HG02870 (cell line): Measurements from ENCODE around the gene TUBGCP4.
A peak's percentile ranks its signal among the peaks of the same experiment; 100 is the strongest.

Source experiments
- ATAC-seq: cut with Tn5 transposase; IDR thresholded peaks from one replicate; pipeline ENCODE4 v1.9.1; 2021; ENCODE audit warnings: mild to moderate bottlenecking, moderate library complexity; ENCODE audit not compliant: unreplicated experiment

The TUBGCP4 gene

DNA sequence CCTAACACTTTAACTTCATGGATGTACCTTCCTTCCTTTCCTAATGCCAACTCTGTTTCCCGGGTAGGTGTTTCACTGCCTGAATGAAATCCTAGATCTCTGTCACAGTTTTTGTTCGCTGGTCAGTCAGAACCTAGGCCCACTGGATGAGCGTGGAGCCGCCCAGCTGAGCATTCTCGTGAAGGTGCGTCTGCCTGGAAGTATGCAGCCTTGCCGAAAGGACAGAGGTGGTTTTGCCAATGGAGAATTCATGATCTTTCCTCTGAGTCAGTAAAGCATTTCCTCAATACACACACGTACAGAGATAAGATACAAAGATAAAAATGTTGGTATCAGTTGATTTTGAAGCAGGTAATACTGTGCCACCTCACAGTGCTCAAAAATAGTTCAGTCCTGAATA is 32.7 kb downstream of the TUBGCP4 start:
- no peak for ATAC-seq

DNA sequence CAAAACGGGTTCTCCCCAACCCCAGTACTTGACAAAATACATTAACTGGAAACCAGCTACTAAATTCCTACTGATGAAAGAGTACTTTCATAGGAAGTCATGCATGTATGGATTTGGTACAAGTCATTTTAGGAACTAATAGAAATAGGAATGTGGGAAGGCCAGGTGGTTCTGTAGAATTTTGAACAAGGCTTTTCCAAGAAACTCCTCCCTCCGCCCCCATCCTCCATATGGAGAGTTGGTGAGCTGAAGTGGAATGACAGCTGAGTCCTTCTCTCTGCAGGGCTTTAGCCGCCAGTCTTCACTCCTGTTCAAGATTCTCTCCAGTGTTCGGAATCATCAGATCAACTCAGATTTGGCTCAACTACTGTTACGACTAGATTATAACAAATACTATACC is 33.2 kb downstream of the TUBGCP4 start:
- ATAC-seq: no peak

GRCh38 chr15:43406189-43406588 is 35.3 kb downstream of the TUBGCP4 start:
- ATAC-seq: no peak

DNA sequence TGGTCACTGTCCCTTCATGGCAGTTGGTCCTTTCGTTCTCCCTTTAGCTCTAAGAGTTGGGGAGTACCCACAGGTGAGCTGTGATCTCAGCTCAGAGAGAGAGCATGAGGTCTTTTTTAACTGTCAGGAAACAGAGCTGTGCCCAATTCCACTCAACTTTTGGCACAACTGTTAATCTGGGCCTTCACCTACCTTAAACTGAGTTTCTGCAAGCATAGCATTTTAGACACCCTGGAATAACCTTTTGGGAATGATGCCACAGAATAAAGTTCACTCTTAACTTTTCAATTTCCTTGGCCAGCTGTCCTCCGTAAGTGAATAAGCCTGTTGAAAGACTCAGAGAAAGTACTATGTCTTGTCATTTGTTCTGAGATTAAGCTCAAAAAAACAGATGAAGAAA is 35.9 kb downstream of the TUBGCP4 start:
- no peak for ATAC-seq

- ATAC-seq: no peak
Measured at GRCh38 chr15:43408789-43409188, 37.9 kb downstream of the TUBGCP4 start.

GRCh38 chr15:43410572-43411214 is 39.8 kb downstream of the TUBGCP4 start:
- no peak for ATAC-seq

DNA sequence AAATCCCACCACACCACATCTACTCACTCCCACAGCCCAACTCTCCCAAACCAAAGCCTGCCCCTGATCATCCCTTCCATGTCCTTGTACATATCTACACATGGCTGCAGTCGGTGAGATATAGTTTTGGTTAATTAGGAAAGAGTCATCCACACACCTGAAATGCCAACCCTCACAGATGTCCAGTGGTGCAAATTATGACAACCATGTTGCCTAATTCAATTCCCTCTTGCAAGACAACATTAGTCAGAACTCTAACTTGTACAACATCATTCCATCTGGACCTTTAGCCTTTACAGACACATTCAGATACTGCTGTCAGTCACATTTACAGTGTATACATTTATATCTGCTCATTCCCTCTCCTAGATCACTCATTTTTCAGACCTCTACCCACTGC is 41.2 kb downstream of the TUBGCP4 start:
- ATAC-seq: no peak

- no peak for ATAC-seq
Measured at GRCh38 chr15:43414196-43414595, 43.3 kb downstream of the TUBGCP4 start.

DNA sequence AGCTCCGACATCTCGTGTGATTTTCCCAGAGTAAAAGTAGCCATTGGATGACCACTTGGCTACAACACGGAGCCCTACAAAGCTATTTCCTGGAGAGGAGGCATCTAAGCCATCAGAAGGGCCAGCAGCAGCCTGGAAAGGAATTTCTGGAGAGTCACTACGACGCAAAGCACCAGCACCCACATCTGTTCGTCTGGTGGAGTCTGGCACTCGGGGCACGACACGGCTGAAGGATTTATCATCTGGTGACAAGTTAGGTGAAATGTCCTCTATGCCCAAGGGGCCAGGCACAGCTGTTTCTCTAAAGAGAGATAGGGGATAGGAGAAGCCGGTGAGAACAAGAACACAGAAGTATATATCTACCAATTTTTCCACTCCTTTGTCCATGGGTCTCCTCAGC is 49.5 kb downstream of the TUBGCP4 start:
- ATAC-seq: no peak

DNA sequence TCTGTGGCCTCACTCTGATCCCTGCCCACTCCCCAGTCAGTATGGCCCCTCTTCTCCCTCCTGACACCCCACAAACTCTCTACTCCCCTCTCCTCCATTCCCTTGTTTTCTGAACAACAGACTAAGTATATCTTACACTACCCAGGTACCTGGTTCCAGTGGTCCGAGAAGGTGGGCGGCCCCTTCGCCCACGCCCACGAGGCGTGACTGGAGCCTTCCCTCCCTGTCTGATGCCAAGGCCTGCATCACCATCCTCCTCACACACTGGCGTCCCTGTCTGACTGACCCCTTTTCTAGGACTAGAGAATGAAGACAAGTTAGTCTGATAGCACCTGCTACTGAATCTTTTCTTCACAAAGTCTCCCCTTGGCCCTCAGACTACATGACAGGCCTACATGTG is 50.0 kb downstream of the TUBGCP4 start:
- ATAC-seq: no peak

- ATAC-seq: no peak
Measured at GRCh38 chr15:43423793-43424192, 52.9 kb downstream of the TUBGCP4 start.

- no peak for ATAC-seq
Measured at GRCh38 chr15:43429687-43430086, 58.8 kb downstream of the TUBGCP4 start.

- no peak for ATAC-seq
Measured at GRCh38 chr15:43433165-43433564, 62.3 kb downstream of the TUBGCP4 start.

DNA sequence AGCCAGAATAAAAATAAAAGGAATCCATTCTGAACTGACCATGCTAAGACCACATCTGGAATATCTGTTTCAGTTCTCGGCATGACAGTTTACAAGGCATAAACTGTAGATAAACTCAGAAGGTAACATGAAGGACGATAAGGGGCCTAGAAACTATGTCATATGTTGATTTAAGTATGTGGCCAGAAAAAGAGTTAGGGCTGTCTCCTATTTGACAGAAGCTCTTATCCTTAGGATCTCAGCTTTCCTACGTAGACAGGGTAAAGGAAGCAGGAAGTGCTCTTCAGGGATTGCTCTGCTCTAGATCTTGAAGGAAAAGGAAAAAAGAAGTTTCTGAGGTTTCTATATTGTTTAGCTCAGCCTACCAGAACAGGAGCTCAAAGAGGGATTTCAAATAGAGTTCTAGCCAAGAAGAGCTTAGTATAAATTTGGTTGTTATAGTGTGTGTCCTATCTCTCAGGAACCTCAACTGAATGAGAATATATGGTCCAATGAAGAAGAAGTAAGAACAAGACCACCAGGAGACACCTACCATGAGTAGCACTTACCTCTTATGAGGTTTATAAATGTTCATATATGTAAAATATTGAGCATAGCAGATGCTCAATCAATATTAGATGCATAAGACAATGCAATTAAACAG is 62.9 kb downstream of the TUBGCP4 start:
- no peak for ATAC-seq

DNA sequence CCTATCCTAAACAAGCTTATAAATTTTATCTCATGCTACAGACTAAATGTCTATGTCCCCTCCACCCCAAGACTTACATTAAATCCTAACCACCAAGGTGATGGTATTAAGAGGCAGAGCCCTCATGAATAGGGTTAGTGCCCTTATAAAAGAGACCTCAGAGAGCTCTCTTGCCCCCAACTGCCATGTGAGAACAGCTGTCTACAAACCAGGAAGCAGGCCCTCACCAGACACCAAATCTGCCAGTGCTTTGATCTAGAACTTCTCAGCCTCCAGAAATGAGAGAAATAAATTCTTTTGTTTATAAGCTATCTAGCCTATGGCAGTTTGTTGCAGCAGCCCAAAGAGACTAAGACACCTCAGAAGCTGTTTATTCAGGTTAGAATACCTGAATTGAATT is 63.5 kb downstream of the TUBGCP4 start:
- ATAC-seq: no peak

GRCh38 chr15:43436395-43436794 is 65.5 kb downstream of the TUBGCP4 start:
- ATAC-seq: no peak

DNA sequence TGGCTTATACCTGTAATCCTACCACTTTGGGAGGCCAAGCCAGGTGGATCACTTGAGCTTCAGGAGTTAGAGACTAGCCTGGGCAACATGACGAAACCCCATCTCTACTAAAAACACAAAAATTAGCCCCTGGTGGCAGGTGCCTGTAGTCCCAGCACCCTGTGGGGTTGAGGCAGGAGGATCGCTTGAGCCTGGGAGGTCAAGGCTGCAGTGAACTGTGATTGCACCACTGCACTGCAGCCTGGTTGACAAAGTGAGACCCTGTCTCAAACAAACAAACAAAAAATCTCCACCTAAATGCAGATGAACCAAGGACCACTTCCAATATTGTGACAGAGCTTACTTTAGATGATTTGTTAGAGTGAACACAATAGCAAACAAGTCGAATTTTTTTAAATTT is 68.4 kb downstream of the TUBGCP4 start:
- ATAC-seq: no peak

DNA sequence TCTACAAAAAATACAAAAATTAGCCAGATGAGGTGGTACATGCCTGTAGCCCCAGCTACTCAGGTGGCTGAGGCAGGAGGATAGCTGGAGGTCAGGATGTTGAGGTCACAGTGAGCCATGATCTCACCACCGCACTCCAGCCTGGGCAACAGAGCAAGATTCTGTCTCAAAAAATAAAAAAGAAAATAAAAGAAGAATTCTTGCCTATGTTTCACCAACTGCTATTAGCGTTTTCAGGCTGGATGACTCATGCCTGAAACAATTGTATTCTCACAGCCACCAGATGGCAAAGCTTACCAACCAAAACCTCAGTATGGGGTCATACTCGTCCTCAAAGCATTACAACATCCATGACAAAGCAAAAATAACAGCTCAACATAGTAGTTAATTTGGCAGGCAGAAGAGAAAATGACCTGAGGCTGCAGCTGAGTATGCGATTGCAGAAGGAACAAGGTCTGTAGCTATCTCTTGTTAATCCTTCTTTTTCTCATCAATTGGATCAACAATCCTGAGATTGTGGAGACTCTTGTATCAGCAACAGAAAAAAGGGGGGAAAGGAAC is 69.9 kb downstream of the TUBGCP4 start:
- peak; percentile 44 for ATAC-seq

DNA sequence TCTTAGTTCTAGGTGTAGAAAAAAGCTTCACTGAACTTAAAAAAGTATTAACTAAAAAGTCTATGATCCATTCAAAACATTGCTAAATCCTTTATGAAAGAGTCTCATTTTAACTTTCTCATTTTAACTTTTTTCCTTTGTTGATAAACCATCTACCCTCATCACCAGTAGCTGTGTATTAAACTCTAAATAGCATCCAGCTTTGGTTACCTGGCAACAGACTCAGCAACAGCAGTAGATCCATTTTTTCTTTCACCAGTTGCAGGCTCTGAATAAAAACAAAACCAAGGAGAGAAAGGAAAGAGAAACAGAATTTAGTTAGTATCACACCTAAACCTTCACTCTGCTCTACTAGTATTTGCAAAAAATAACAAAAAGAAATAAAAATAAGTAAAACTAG is 70.4 kb downstream of the TUBGCP4 start:
- ATAC-seq: no peak

GRCh38 chr15:43446344-43446743 is 75.4 kb downstream of the TUBGCP4 start:
- ATAC-seq: no peak

- ATAC-seq: no peak
Measured at GRCh38 chr15:43449981-43450380, 79.1 kb downstream of the TUBGCP4 start.
